ENCODE measurements around the gene MAN2B1.
A peak's percentile ranks its signal among the peaks of the same experiment; 100 is the strongest.
"Not testable (repeated sequence)": the region's sequence is repeated elsewhere in the genome, so short reads cannot be mapped to it uniquely, and the experiment has no call there.

MAN2B1 gene

GRCh38 chr19:12666265-12667048 lies at the start of gene MAN2B1, which contains the start of gene WDR83:
Gene MAN2B1 (minus strand): TSS chr19:12666742. CDS start chr19:12666701, 41 bp downstream.
Gene WDR83 (plus strand): TSS chr19:12666807. CDS start chr19:12669791, 2,984 bp downstream.
- DNase-seq, result peak; percentile 82

GRCh38 chr19:12715929-12716328 lies 49.4 kb upstream of the MAN2B1 start:
- no peak for DNase-seq

GRCh38 chr19:12715102-12715501 lies 48.6 kb upstream of the MAN2B1 start:
- DNase-seq, result no peak

- DNase-seq, result not testable (repeated sequence)
These were observed 46.8 kb upstream of the MAN2B1 start for GRCh38 chr19:12713304-12713703.

GRCh38 chr19:12712077-12712476 lies 45.5 kb upstream of the MAN2B1 start:
- not testable (repeated sequence) for DNase-seq

- DNase-seq, result no peak
These were observed 44.6 kb upstream of the MAN2B1 start for GRCh38 chr19:12711187-12711586.

GRCh38 chr19:12708641-12709040 lies 42.1 kb upstream of the MAN2B1 start:
- no peak for DNase-seq

GRCh38 chr19:12706332-12706718 lies 39.8 kb upstream of the MAN2B1 start:
- DNase-seq, result no peak

GRCh38 chr19:12705654-12706331 lies 39.3 kb upstream of the MAN2B1 start:
- no peak for DNase-seq

- DNase-seq, result no peak
These were observed 38.6 kb upstream of the MAN2B1 start for GRCh38 chr19:12705169-12705568.

GRCh38 chr19:12703046-12703445 lies 36.5 kb upstream of the MAN2B1 start:
- no peak for DNase-seq

GRCh38 chr19:12701596-12702282 lies 35.2 kb upstream of the MAN2B1 start:
- no peak for DNase-seq

GRCh38 chr19:12698138-12698537 lies 31.6 kb upstream of the MAN2B1 start:
- DNase-seq, result no peak

- not testable (repeated sequence) for DNase-seq
These were observed 30.9 kb upstream of the MAN2B1 start for GRCh38 chr19:12697425-12697824.

GRCh38 chr19:12696366-12697335 lies 30.1 kb upstream of the MAN2B1 start, which contains the start of gene FBXW9:
Gene FBXW9 (minus strand): TSS chr19:12696631. CDS start chr19:12696581, 50 bp downstream.
- DNase-seq, result peak; percentile 99

- no peak for DNase-seq
These were observed 29.4 kb upstream of the MAN2B1 start for GRCh38 chr19:12695997-12696365.

GRCh38 chr19:12695514-12695913 lies 29.0 kb upstream of the MAN2B1 start:
- no peak for DNase-seq

GRCh38 chr19:12695096-12695495 lies 28.6 kb upstream of the MAN2B1 start:
- no peak for DNase-seq

GRCh38 chr19:12694641-12695040 lies 28.1 kb upstream of the MAN2B1 start:
- no peak for DNase-seq

GRCh38 chr19:12692960-12693359 lies 26.4 kb upstream of the MAN2B1 start:
- DNase-seq, result no peak

- no peak for DNase-seq
These were observed 23.2 kb upstream of the MAN2B1 start for GRCh38 chr19:12689581-12690216.

- DNase-seq, result no peak
These were observed 22.5 kb upstream of the MAN2B1 start for GRCh38 chr19:12689012-12689411.

Measured in right forelimb (tissue), 1 donor.